Measurements from ENCODE around the gene ERC2.

ERC2 gene

DNA sequence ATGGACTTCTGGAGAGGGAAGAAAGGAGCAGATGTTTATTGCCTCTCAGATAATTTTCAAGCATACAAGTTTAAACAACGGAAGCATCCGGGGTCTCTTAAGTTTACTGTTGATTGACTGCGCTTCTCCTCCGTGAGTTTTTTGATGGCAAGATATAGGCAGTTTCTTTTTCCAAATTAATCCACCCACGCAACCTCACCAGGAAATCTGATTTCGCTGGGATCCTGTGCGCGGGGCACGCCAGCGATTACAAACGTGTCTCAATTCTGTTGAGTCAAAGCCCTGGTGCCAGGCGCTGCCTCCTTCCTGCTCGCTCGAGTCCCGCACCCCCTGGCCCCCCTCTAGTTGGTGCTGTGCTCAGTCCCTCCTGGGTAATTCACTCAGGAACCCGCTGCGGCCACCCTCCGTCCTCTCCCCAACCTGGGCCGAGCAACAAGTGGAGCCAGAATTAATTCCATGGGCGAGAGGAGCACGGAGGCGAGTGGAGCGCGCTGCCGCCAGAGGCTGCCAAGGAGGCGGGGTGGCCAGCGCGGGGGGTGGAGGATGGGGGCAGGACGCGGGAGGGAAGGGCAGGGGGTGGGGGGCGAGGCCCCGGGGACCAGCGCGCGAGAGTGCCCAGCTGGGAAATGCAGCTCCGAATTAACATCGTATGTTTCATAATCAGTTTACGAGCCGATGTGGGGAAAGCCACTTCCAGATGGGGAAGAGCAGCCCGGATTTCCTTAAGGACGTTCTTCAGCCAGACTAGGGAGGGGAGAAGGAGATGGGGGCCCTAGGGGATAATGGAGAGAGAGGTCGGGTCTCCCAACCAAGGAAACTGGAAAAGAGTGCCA lies 987.1 kb downstream of the ERC2 start:
- no peak for DNase-seq (ENCODE audit: low spot score)

DNA sequence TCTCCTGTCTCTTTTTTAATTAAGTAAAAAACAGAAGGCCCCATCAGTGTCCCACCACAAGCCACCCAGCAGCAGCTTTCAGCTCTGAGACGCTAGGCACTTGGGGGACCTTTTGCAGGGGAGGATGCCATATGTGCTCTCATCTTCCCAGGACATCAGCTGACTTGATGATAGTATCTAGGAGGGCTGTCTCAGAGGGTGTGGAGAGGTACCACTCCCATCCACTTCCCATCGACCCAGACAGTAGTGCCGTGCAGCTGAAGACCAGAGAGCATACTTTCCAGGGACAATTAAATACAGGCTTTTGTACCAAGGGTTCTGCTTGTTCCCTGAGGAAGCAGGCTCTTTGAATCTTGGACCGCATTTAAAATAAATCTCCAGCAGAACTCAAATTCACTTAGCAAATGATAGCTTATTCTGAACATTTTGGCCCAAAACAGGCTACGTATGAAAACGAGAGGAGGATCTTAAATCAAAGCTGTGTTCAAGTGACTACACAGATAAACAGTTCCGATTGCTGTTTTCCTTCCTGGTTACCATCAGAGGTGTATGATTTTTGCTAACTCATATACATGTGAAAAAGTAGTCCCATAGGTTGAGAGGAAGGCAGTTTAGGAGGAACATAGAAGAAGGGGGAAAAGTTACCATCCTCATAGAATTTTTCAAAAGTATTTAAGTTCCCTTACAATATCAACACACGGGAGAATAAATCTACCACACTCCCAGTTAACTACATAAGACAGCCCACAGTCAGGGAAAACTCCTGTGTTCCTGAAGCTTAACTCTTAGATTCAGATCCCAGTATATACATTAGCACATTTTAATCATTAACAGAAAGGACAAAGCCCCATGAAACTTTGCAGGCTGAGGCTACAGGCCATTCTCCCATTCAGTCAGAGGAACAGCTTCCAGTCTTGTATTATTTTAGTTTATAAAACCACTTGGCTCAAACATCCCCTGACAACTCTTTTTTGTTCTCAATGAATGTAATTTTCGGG lies 990.7 kb downstream of the ERC2 start:
- DNase-seq (ENCODE audit: low spot score): peak; percentile 37

DNA sequence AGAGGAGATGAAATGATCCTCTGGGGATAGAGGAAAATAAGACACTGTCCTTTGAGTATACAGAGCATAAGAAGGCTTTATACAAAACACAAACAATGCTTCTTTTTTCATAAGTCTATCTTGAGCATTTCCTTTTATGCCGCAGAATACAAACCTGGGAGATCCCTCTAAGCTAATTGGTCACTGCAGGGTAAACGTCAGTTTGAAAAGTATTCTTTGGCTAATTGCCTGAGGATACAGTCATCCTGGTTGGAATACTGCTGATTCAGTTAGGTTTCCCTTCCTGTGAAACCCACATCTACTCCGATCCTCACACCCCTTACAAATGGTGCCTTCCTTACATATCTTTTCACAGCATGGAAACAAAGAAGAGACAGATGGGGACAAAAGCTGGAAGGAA lies 991.8 kb downstream of the ERC2 start:
- no peak for DNase-seq (ENCODE audit: low spot score)

DNA sequence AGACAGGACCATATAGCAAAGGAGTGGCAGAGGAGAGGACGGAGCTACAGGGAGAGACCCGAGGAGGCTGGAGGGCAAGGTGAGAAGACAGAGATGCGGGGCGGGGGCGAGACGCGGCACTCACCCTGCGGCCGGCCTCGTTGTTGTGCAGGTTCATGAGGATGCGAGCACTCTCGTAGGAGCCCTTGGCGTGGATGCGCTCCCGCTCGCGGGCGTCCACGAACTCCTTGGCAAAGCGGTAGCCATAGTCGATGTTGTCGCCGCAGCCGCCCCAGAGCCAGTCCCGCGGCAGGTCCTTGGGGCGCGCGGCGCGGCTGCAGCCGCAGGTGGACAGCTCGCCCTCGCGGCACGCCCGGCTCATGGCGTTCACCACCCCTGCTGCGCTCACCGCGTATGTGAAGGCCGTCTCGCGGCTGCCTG lies 994.0 kb downstream of the ERC2 start:
- no peak for DNase-seq (ENCODE audit: low spot score)

DNA sequence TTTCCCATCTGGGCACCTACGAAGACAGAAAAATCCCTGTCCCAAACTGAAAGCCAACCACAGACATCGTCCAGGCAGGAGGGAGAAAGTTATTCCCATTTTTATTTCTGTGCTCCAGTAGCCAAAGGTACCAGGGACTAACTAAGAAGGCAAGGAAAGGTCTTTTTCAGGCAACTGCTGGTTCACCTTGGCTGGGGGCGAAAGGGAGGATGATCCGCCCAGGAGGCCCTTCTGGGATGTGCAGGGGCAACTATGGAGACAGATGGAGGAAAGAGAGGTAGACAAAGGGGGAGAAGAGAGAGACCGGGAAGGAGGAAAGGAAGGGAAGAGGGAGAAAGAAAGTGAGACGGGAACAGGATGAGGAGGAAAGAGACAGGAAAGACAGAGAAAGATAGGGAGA lies 994.5 kb downstream of the ERC2 start:
- DNase-seq (ENCODE audit: low spot score): no peak

DNA sequence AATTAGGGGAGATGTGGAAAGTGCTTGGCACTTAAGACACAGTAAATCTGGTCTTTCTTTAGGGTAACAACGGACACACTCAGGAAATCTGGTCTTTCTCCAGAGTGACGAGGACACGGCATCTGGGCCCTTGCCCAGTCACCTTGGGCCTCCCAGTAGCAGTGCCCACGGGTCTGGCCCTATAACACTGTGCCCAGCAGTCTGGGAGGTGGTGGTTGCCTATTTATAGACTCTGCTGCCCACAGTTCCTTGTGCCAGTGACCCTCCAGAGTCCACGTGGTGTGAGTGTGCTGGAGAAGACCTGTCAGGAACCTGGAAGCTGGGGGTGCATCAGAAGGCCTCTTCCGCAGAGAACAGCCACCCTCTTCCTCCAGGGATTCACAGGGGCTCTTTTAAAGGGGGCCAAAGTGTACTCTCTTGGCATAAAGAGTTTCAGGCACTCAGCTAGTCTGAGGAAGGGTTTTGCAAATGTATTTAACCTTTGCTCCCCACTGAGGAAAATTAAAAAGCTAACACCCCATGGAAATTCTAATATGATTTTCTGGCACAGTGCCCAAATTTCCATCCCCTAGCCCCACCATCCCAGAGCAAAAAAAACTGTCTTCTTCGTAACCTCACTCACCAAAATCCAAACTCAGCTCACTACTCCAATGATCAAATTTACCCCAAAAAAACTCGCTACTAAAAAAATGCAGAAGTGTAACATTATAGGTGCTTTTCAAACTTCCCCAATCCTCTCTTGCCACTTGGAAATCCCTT lies 996.6 kb downstream of the ERC2 start:
- no peak for DNase-seq (ENCODE audit: low spot score)

DNA sequence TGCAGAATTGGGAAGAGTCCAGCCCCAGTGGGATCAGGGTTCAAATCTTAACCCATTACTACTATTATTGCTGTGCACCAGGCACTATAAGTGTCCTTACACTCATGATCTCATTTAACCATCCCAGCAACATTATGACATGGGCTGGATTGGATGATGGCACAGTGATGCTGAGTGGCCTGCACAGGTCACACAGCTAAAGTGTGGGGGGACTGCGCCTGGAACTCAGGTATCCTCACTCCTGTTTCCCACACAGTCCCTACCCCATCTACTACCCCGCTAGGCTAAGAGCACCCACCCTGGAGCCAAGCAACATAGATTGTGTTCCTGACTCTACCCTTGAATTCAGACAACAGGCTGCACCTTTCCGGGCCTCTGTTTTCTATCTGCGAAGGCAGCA lies 997.2 kb downstream of the ERC2 start:
- DNase-seq (ENCODE audit: low spot score): no peak

DNA sequence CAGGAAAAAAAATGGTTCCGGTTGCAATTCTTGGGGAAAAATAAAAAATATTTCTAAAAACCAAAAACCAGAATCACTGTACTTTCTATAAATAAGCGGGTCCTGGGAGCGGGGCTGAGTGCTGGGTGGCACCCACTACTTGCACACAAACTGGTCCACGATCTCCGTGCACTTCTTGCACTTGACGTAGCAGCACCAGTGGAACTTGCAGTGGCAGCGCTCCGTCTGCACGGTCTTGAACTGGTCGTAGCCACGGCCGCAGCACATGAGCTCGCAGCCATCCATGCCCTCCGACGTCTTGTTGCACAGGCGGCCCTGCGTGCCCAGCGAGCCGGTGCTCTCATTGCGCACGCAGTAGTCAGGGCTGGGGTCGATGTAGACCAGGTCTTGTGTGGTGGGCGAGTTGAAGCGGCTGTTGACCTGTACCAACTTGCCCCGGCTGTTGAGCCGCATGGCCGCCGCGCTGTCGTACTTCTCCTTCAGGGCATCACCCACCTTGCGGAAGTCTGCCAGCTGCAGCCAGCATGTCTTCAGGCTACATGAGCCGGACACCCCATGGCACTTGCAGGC lies 998.2 kb downstream of the ERC2 start:
- no peak for DNase-seq (ENCODE audit: low spot score)

DNA sequence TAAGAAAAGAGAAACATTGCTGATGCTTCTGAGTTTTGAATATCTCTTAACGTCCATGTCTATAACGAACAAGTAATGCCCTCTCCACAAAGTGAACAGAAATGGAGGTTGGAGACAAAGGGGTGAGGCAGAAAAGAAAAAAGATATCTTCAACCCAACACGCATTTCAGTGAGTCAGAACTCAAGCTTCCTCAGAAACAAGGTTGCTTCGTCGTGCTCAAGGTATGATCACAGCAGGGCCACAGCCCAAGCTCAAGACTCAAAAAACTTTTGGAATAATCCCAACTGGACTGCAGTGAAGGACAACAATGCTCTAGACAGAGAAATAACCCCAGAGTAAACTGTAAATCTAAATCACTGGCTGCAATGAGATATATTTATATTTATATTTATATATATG lies 1000.0 kb downstream of the ERC2 start:
- DNase-seq (ENCODE audit: low spot score): no peak

DNA sequence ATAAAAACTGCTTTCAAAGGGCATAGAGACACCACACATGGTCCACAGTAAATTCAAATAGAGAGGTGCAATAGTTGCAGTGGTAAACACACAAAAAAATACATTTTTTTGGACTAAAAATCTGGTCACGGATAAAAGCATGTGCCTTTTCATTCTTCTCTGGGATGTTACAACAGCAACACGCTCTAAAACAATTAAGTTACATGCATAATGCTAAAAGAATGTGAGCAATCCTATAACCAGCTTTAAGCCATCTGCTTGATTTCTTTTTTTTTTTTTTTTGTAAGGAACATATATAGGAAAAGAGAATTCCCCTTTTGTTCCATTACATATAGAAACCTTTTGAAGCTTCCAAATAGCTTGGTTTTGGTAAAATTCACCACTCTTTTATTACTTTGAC lies 1001.2 kb downstream of the ERC2 start:
- DNase-seq (ENCODE audit: low spot score): no peak

DNA sequence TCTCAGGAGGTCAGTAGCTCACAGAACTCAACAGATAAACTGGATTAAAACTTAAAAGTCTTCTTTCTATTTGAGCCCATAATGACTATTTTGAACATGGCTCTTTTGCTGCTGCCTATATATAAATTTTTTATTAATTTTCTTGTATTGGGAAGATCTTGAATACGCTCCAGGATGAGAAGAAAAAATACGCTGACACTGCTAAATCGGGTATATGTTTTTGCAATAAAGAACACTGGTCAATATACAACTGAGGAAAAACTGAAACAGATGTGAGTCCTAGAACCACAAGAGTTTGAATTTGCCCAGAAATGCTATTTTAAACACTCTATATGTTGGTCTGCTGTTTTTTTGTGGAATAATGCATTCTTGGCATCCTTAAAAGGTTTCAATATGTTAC lies 1001.7 kb downstream of the ERC2 start:
- DNase-seq (ENCODE audit: low spot score): no peak

DNA sequence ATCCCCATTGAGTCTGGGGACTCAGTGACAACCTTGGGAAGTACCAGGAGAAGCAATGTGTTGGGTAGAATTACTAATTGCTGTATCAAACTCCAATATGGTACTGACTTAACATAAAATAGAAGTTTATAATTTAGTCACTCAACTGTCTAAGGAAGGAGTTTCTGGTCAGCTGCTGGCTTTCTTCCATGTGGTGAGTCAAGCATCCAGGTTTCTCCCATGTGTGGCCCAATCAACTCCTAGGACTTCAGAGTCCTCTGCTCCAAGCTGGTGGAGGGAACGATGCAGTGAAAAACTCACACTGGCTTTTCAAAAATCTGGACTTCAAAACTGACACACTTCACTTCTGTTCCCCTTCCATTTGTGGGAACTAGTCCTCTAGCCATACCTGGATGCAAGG lies 1006.4 kb downstream of the ERC2 start:
- no peak for DNase-seq (ENCODE audit: low spot score)

DNA sequence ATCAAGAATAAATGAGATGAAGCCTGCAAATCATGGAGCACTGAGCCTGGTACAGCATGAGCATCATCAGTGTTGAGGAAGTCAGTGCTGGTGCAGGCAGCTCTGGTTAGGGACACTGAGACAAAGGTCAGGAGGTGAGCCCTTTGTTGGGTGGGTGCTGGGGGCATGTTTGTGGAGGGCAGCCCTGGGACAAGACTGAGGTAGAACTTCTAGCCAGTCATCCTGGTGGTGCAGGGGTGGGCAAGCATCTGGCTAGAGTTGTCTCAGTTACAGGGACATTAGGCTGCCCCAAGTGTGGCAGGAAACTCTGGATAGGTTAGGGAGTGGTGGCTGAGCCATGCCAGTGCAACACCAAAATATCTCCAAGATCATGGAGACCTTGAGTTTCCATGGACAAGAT lies 1008.4 kb downstream of the ERC2 start:
- DNase-seq (ENCODE audit: low spot score): no peak

Small RNA genes within 50 kb of the gene (small RNA-seq; reads per million reads assigned to genes)
- gene MIR3938: 0.03 to 0.27 reads per million in 2 experiments
- 0.03 to 0.04 reads per million in 2 experiments for gene RNA5SP133

Measured in SK-N-DZ (cell line).